ENCODE measurements around the gene CDH4. TPM values are rescaled to one million over a fixed set of nuclear protein-coding genes. Genes with fewer than 3 reads are reported as not detected.

CDH4 gene
- polyA plus RNA-seq, 3 donors: 6.9 to 8.7 (median 7.9) TPM

- no peak for DNase-seq (ENCODE audit: extremely low read depth in 1 of 11, low read depth in 9 of 11, low spot score in 4 of 11)
These were observed 274.8 kb downstream of the CDH4 start for GRCh38 chr20:61526907-61527306.

DNA sequence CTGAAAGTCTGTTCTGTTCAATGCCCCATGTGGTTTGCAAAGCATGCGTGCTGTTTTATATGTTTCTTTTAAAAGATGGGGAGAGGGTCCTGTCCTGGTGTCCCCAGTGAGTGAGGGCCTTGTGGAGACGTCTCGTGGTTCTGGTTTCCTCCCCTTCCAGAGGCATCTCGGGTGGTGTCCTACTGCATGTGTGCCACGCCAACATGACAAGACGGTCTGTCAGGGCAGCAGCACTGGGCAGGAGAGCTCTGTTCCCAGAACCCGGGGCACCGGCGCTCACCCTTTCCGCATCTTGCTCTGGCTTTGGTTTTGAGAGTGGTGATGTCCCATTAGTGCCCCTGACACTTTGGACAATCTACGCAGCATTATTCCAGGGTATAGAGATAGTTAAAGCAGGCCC, 275.6 kb downstream of the CDH4 start:
- DNase-seq (ENCODE audit: extremely low read depth in 1 of 11, low read depth in 9 of 11, low spot score in 4 of 11): no peak

DNA sequence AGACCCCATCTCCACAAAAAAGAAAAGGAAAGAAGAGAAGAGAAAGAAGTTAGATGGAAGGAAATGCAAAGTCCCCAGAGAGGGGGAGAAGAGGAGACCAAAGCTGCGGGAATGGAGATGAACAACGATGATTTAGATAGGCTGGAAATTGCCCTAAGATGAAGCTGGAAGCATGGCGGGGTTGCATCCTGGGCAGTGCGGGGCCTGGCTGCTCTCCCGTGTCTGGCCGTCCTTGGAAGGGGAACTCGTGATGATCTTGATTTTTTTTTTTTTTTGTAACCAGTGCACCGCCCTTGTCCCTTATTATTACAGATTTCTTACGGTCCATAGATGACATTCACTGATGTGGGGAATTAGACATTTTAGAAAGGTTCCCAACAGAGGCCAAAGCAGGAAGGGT, 276.5 kb downstream of the CDH4 start:
- DNase-seq (ENCODE audit: extremely low read depth in 1 of 11, low read depth in 9 of 11, low spot score in 4 of 11): no peak

GRCh38 chr20:61529354-61529753, 277.3 kb downstream of the CDH4 start:
- DNase-seq (ENCODE audit: extremely low read depth in 1 of 11, low read depth in 9 of 11, low spot score in 4 of 11): no peak

GRCh38 chr20:61531553-61532345, 279.7 kb downstream of the CDH4 start:
- DNase-seq (ENCODE audit: extremely low read depth in 1 of 11, low read depth in 9 of 11, low spot score in 4 of 11): no peak

GRCh38 chr20:61532736-61533135, 280.7 kb downstream of the CDH4 start:
- no peak for DNase-seq (ENCODE audit: extremely low read depth in 1 of 11, low read depth in 9 of 11, low spot score in 4 of 11)

DNA sequence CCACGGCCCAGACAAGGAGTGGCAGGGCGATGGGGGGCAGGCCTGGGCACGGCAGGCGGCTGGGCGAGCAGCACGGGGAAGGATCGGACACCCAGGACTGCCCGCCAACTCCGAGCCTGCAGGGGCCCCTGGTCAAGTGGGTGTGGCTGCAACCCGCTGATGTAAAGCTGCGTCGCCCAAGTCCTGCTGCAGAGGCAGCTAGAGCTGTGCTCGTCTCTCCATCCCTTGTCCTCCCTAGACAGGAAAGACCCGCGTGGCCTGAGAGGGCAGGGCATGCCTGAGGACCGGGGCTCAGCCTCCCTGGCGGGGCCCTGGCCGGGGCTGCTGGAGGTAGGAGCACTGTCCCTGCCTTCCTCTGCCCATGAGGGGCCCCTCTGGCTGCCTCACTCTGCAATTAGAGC, 281.2 kb downstream of the CDH4 start:
- DNase-seq (ENCODE audit: extremely low read depth in 1 of 11, low read depth in 9 of 11, low spot score in 4 of 11): no peak

- DNase-seq (ENCODE audit: extremely low read depth in 1 of 11, low read depth in 9 of 11, low spot score in 4 of 11): no peak
These were observed 282.3 kb downstream of the CDH4 start for GRCh38 chr20:61534346-61534745.

- DNase-seq (ENCODE audit: extremely low read depth in 1 of 11, low read depth in 9 of 11, low spot score in 4 of 11): no peak
These were observed 283.0 kb downstream of the CDH4 start for GRCh38 chr20:61535091-61535490.

DNA sequence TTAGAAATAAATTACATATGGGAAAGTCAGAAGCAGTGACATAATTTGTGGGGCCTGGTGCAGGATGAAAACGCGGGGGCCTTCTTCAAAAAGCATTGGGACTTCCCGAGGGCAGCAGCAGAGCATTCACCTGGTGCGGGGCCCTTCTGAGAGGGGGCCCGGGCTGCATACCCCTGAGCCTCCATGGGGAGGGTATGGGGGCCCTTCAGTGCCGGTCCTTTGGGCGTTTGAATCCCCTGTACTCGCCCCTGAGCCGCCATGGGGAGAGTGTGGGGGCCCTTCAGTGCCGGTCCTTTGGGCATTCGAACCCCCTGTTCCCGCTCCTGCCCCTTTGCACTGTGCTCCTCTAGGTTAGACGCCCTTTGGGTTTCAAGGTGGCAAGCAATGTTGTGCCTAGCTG, 283.5 kb downstream of the CDH4 start:
- no peak for DNase-seq (ENCODE audit: extremely low read depth in 1 of 11, low read depth in 9 of 11, low spot score in 4 of 11)

- DNase-seq (ENCODE audit: extremely low read depth in 1 of 11, low read depth in 9 of 11, low spot score in 4 of 11): no peak
These were observed 283.9 kb downstream of the CDH4 start for GRCh38 chr20:61535956-61536355.

- no peak for DNase-seq (ENCODE audit: extremely low read depth in 1 of 11, low read depth in 9 of 11, low spot score in 4 of 11)
These were observed 284.6 kb downstream of the CDH4 start for GRCh38 chr20:61536671-61537070.

DNA sequence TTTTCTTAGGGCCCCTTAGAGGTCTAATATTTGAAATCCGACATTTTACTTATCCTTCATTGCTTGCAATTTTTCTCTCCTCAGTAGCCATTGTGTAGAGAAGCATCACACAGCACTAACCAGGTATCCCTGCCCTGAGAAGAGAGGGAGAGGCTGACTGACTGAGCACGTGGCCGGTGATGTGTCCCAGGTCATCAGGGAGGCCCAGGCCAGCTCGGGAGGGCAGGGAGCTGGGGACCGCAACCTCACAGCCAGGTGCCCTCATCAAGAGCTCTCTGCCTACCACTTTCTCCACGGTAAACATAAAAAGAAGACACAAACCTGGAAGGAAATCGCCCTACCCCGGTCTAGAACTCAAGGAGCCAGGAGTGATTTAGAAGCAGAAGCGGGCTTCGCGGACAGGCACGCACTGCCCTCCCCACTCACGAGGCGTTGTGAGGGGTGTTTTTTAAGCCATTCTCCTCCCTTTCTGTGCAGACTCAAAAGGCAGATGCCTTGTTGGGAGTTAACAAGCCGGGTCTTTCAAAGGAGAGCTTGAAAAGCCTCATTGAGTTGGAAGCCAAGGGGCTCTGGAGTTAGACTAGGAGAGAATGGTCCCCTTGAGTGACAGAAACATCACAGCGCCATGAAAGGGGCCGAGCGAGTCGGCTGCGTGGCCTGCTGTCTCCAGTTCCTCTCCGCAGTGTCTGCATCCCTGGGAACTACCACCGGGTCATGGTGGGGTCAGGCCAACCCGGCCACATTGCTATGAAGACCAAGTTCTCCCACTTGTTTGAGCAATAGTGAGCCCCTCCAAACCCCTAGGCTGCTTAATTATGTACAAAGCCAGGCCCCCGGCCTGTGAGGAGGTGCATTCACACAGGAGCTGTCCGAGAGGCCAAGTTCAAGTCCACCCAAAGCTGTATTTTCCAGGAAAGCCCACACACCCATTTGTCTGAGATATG, 285.4 kb downstream of the CDH4 start:
- no peak for DNase-seq (ENCODE audit: extremely low read depth in 1 of 11, low read depth in 9 of 11, low spot score in 4 of 11)

DNA sequence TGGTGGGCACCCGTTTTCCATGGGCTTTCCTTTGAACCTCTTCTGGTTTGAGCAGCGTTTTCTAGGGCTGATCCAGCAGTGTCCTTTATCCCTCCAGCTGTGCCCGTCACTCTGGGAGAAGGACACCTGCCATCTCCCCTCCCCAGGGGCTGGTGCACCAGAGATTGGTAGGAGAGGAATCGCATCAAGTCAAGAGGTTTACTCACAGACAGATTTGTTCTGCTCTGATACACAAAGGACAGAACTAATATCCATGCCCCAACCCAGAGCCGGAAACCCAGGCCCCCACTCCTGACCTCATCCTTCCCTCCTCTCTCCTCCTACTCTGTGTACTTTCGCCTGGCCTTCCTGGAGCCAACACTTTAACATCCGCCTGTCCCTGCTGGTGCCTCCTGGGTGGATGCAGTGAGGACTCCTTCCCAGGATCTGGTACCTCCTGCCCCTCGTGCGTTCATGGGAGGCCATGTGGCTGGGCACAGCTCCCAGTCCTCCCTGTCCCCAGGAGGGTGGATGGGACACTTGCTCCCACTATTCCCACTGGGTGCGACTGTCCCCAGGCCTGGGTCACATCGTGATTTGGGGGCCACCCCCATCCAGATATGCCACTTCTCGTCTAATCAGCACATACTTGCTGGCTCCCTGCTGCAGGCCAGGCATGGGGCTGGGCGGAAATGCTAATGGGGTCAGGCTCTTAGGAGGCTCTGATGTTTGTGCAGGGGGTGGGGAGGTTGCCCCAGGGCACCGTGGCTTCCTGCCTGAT, 286.3 kb downstream of the CDH4 start:
- DNase-seq (ENCODE audit: extremely low read depth in 1 of 11, low read depth in 9 of 11, low spot score in 4 of 11): no peak

- no peak for DNase-seq (ENCODE audit: extremely low read depth in 1 of 11, low read depth in 9 of 11, low spot score in 4 of 11)
These were observed 286.8 kb downstream of the CDH4 start for GRCh38 chr20:61538943-61539265.

DNA sequence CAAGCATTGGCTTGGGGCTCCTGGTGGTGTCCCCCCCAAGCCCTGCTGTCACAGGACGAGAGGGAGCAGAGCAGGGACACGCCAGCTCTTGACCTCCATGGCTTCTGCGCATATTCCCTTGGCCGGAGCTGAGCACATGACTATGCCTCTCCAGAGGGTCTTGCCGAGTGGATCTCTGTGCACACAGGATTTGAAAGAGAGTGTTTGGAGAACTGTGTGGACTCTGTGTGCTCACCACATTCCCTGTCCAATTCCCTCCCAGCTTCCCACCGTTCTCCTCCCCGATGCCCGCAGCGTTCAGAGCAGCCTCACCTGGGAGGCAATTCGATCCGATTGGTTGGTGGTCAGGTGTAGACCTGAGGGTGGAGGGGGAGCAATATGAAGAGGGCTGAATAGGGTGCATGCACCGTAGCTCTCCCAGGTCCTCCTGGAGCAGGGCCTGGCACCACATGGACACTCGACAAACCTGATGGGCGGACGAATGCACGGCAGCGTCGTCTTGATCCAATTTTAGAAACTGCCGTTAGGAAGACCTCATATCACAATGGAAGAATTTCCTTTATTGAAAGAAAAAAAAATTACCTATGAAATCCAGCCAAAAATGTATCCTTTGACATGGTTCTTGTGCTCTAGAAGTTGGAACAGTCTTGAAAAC, 287.8 kb downstream of the CDH4 start:
- no peak for DNase-seq (ENCODE audit: extremely low read depth in 1 of 11, low read depth in 9 of 11, low spot score in 4 of 11)

GRCh38 chr20:61541537-61541936, 289.5 kb downstream of the CDH4 start:
- no peak for DNase-seq (ENCODE audit: extremely low read depth in 1 of 11, low read depth in 9 of 11, low spot score in 4 of 11)

GRCh38 chr20:61543086-61543485, 291.0 kb downstream of the CDH4 start:
- DNase-seq (ENCODE audit: extremely low read depth in 1 of 11, low read depth in 9 of 11, low spot score in 4 of 11): no peak

Data from renal cortex interstitium (tissue), 11 donors.